Stimulated activated CD4-positive, alpha-beta T cell treated with anti-CD3 and anti-CD28 coated beads, Interleukin-2, amount 100 ng/mL, for 48 hours (primary cell): ENCODE data around the gene DNM3.

Source experiments
- DNase-seq, 2 donors: peaks; one replicate each; pipeline ENCODE4 v3.0.0-alpha.2; 2020

DNM3 gene

GRCh38 chr1:171931752-171932151 lies 90.5 kb downstream of the DNM3 start:
- no peak for DNase-seq

- no peak for DNase-seq
These were observed 93.4 kb downstream of the DNM3 start for GRCh38 chr1:171934664-171935063.

- no peak for DNase-seq
These were observed 93.8 kb downstream of the DNM3 start for GRCh38 chr1:171935086-171935485.

GRCh38 chr1:171935664-171936063 lies 94.4 kb downstream of the DNM3 start:
- no peak for DNase-seq

- no peak for DNase-seq
These were observed 96.6 kb downstream of the DNM3 start for GRCh38 chr1:171937938-171938337.

- no peak for DNase-seq
These were observed 98.4 kb downstream of the DNM3 start for GRCh38 chr1:171939740-171940139.

- no peak for DNase-seq
These were observed 99.1 kb downstream of the DNM3 start for GRCh38 chr1:171940368-171940767.

GRCh38 chr1:171941920-171942319 lies 100.6 kb downstream of the DNM3 start:
- no peak for DNase-seq

- DNase-seq = no peak
These were observed 102.8 kb downstream of the DNM3 start for GRCh38 chr1:171943973-171944561.

GRCh38 chr1:171948511-171948910 lies 107.2 kb downstream of the DNM3 start:
- no peak for DNase-seq

- no peak for DNase-seq
These were observed 108.0 kb downstream of the DNM3 start for GRCh38 chr1:171949316-171949715.

GRCh38 chr1:171953835-171954234 lies 112.5 kb downstream of the DNM3 start:
- no peak for DNase-seq

- no peak for DNase-seq
These were observed 113.1 kb downstream of the DNM3 start for GRCh38 chr1:171954361-171954760.

- DNase-seq = no peak
These were observed 120.6 kb downstream of the DNM3 start for GRCh38 chr1:171961861-171962260.

GRCh38 chr1:171963762-171964161 lies 122.5 kb downstream of the DNM3 start:
- DNase-seq = no peak

- no peak for DNase-seq
These were observed 124.5 kb downstream of the DNM3 start for GRCh38 chr1:171965777-171966176.

GRCh38 chr1:171966426-171967220 lies 125.3 kb downstream of the DNM3 start:
- no peak for DNase-seq

GRCh38 chr1:171969226-171969625 lies 127.9 kb downstream of the DNM3 start:
- DNase-seq = no peak

- no peak for DNase-seq
These were observed 128.5 kb downstream of the DNM3 start for GRCh38 chr1:171969813-171970212.

- DNase-seq = no peak
These were observed 131.5 kb downstream of the DNM3 start for GRCh38 chr1:171972846-171973245.

- DNase-seq = no peak
These were observed 132.1 kb downstream of the DNM3 start for GRCh38 chr1:171973421-171973820.

- no peak for DNase-seq
These were observed 140.0 kb downstream of the DNM3 start for GRCh38 chr1:171981303-171981702.

GRCh38 chr1:171983584-171983983 lies 142.3 kb downstream of the DNM3 start:
- no peak for DNase-seq

- no peak for DNase-seq
These were observed 143.0 kb downstream of the DNM3 start for GRCh38 chr1:171984262-171984661.
